ENCODE measurements around the gene IER5L.

GRCh38 chr9:129182122-129182521, 4.1 kb upstream of the IER5L start:
- TF ChIP-seq EZH2 (optimal IDR thresholded peaks at IDR 0.05; ENCODE audit: low read depth, low read length), result no peak
- no peak for TF ChIP-seq CTCF (IDR thresholded peaks at IDR 0.05; ENCODE audit: low read length)

Data from MM.1S (cell line).